ENCODE measurements around the gene THUMPD2.

- no peak for TF ChIP-seq EZH2phosphoT487 (IDR thresholded peaks at IDR 0.05; ENCODE audit: insufficient read depth, low read depth)
- no peak for TF ChIP-seq EZH2 (IDR thresholded peaks at IDR 0.05; ENCODE audit: insufficient read depth, poor library complexity, severe bottlenecking)
These were observed 74.5 kb downstream of the THUMPD2 start for GRCh38 chr2:39704540-39704939.
